Measurements from ENCODE around the gene ZIC5. TPM values are rescaled to one million over a fixed set of nuclear protein-coding genes. Genes with fewer than 3 reads are reported as not detected.
A peak's percentile ranks its signal among the peaks of the same experiment; 100 is the strongest.

The ZIC5 gene
- total RNA-seq, 4 donors from 2014 or later, result not detected

DNA sequence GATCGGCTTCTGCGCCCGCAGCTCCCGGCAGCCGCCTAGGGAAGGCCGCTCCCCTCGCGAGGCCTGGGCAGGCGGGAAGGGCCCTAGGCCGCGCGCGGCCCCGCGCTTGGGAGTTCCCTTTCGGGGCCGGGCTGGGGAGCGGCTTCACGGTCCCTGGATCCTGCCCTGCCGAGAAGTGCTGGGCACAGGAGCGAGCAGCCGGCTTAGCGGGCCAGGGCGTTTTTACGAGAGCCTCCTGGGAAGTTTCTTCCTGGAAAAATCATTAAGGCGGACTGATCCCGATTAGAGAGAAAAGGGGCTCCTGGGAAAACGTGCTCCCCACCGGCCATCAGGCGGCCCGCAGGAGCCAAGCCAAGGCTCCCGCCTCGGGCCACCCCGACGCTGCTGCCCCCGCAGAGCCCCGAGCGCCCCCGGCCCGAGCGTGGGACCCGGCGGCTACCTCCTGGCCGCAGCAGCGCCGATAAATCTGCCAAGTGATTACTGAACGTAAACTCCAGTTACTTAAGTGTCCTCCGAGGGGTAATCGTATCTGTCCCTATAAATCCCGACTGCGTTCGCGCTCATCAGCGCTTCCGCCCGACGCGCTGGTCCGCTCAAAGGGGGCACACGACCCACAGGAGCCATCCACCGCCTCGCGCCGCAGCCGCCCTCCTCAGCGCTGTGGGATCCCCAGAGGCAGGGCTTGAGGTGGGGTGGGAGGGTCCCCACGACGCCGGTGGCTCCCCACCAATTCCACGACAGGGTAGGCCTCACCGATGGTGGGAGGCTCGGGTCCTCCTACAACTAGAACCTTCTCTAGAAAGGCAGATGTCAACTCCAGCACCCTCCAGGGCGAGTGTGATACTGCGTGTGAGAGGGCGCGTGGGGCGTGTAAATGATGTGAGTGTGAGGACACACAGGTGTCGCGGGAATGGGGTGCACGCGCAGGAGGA lies 2.8 kb downstream of the ZIC5 start:
- TF ChIP-seq POLR2AphosphoS5 (IDR thresholded peaks at IDR 0.05) (no peak), POLR2A (IDR thresholded peaks at IDR 0.05) (no peak), EP300 (IDR thresholded peaks at IDR 0.05; ENCODE audit: low read depth) (no peak)
- TF ChIP-seq, protein P1, sequence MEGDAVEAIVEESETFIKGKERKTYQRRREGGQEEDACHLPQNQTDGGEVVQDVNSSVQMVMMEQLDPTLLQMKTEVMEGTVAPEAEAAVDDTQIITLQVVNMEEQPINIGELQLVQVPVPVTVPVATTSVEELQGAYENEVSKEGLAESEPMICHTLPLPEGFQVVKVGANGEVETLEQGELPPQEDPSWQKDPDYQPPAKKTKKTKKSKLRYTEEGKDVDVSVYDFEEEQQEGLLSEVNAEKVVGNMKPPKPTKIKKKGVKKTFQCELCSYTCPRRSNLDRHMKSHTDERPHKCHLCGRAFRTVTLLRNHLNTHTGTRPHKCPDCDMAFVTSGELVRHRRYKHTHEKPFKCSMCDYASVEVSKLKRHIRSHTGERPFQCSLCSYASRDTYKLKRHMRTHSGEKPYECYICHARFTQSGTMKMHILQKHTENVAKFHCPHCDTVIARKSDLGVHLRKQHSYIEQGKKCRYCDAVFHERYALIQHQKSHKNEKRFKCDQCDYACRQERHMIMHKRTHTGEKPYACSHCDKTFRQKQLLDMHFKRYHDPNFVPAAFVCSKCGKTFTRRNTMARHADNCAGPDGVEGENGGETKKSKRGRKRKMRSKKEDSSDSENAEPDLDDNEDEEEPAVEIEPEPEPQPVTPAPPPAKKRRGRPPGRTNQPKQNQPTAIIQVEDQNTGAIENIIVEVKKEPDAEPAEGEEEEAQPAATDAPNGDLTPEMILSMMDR (IDR thresholded peaks at IDR 0.05), result no peak
- Histone ChIP-seq H3K9me3 (no peaks in the 10 kb centered on the region), H3K4me3 (peak overlapping the region in 3 of 4 donors; percentile 6 to 45 (median 22)), H3K4me1 (peaks cover 17 to 38% (median 34%) of the 10 kb centered on the region in 4 donors), H3K27ac (no peak overlapping the region), H3K27me3 (peaks cover 97% of the 10 kb centered on the region), H3K36me3 (no peaks in the 10 kb centered on the region)
- peak; percentile 45 for DNase-seq
- intact Hi-C loops (cut with DNase I; ENCODE audit: low total_unique reads) (no loop called here), in situ Hi-C loops (cut with MboI; ENCODE audit: low pct_ligation_motif_present in 1 of 4, low pct_unique_long_range_greater_than_20kb in 1 of 4, low sequenced_read_pairs in 3 of 4) (no loop called here)
- WGBS, 2 donors (ENCODE audit: low coverage in 1 of 2), result 14% methylated on average over 71 of the region's 81 CpGs; no CpG with 5 or more reads in 1 of the 2 donors

DNA sequence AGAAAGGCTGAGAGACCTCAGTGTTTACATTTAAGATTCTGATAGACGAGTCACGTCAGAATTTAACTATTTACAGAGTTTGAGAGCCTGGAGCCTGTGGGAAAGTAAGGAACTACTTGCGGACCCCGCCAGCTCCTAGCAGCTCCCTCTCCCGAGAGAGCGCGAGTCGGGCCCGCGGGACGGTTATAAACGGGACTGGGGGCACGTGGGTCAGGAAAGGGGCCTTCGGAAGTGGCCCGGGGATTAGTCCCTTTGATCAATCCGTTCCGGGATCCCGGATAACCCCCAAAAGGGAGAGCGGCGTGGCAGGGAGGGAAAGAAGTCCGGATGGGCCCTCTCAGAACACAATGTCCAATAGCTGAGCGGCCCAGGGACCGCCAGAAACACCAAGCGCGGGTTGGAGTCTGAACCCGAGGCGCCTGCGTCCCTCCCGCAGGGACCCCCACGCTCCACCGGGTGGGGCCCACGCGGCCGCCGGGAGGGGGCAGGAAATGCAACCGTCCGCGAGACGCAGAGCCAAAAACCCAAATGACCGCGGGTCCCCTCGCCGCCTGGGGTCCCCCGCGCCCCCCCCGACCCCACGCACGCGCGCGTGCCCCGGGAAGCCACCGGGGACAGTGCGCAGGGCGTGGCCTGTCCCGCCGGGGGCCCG lies 3.6 kb downstream of the ZIC5 start:
- Histone ChIP-seq H3K27ac (no peak overlapping the region), H3K36me3 (no peaks in the 10 kb centered on the region), H3K4me1 (peaks cover 17 to 38% (median 34%) of the 10 kb centered on the region in 4 donors), H3K27me3 (peaks cover 97% of the 10 kb centered on the region), H3K4me3 (peak overlapping the region in 3 of 4 donors; percentile 6 to 45 (median 22)), H3K9me3 (no peaks in the 10 kb centered on the region)
- in situ Hi-C loops (cut with MboI; ENCODE audit: low pct_ligation_motif_present in 1 of 4, low pct_unique_long_range_greater_than_20kb in 1 of 4, low sequenced_read_pairs in 3 of 4) (no loop called here), intact Hi-C loops (cut with DNase I; ENCODE audit: low total_unique reads) (no loop called here)
- 10 to 30% methylated on average over 2 to 52 of the region's 58 CpGs for WGBS, 2 donors (ENCODE audit: low coverage in 1 of 2)
- DNase-seq, result no peak
- TF ChIP-seq POLR2A (IDR thresholded peaks at IDR 0.05) (no peak), EP300 (IDR thresholded peaks at IDR 0.05; ENCODE audit: low read depth) (no peak), POLR2AphosphoS5 (IDR thresholded peaks at IDR 0.05) (no peak)
- TF ChIP-seq, protein P1 (IDR thresholded peaks at IDR 0.05), result no peak

DNA sequence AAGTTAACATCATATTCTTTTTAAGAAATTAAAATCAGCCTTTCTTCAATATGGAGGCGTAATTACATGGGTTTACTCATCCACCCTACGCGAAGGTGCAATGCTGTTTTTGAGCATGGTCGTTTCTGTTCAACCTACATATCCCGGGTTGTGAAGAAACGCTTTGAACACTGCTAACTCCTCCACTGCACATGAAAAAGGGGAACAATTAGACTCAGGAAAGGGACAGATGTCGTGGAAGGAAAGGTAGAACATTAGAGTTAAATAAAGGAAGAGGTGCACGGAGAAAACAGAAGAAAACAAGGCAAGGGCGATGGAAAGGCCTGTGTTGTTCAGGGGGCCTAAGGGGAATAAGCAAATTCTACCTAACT lies 4.1 kb downstream of the ZIC5 start:
- Histone ChIP-seq H3K4me3 (no peak overlapping the region), H3K36me3 (no peaks in the 10 kb centered on the region), H3K4me1 (peaks cover 17 to 38% (median 34%) of the 10 kb centered on the region in 4 donors), H3K9me3 (no peaks in the 10 kb centered on the region), H3K27me3 (peaks cover 97% of the 10 kb centered on the region), H3K27ac (no peak overlapping the region)
- TF ChIP-seq POLR2A (IDR thresholded peaks at IDR 0.05), result no peak
- no peak for TF ChIP-seq EP300 (IDR thresholded peaks at IDR 0.05; ENCODE audit: low read depth)
- no peak for TF ChIP-seq POLR2AphosphoS5 (IDR thresholded peaks at IDR 0.05)
- TF ChIP-seq, protein P1 (IDR thresholded peaks at IDR 0.05), result no peak
- DNase-seq, result no peak
- intact Hi-C loops (cut with DNase I; ENCODE audit: low total_unique reads) (no loop called here), in situ Hi-C loops (cut with MboI; ENCODE audit: low pct_ligation_motif_present in 1 of 4, low pct_unique_long_range_greater_than_20kb in 1 of 4, low sequenced_read_pairs in 3 of 4) (no loop called here)
- 48 to 51% methylated on average over 9 of the region's 9 CpGs for WGBS, 2 donors (ENCODE audit: low coverage in 1 of 2)

DNA sequence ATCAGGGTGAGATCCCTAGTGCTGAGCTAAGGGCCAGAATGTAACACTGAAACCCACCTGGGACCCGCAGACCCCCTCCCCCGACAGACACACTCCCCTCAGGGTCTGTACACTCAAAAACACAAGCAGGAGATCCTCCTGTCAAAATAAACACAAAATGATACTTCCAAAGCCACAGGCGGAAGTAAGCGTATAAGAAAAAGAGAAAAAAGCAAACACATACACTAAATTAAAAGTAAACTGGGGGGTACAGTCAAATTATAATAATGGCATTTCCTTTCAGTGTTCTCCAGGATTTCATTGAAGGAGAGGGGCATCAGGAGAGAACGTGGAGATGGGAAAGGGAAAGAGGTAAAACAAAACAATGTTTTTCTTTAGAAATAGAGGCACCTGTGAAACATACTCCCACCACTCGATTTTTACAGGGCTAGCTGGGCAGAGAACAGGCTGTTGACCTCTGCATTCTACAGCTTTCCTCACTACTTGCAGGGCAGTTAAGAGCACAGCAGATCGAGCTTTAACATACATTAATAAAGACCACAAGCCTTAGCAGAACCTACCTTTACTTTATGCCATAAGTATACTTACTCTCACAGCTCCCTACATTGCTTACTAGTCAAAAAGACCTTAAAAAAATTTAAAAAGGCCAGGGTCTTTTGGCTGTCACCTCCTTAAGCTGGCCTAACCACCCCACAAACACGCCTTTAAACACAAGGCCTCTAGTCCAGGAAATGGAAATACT lies 5.3 kb downstream of the ZIC5 start:
- H3K4me3 ChIP-seq, result no peak overlapping the region
- in situ Hi-C loops (cut with MboI; ENCODE audit: low pct_ligation_motif_present in 1 of 4, low pct_unique_long_range_greater_than_20kb in 1 of 4, low sequenced_read_pairs in 3 of 4) (no loop called here), intact Hi-C loops (cut with DNase I; ENCODE audit: low total_unique reads) (no loop called here)
- TF ChIP-seq POLR2A (IDR thresholded peaks at IDR 0.05) (no peak), POLR2AphosphoS5 (IDR thresholded peaks at IDR 0.05) (no peak), EP300 (IDR thresholded peaks at IDR 0.05; ENCODE audit: low read depth) (no peak)
- TF ChIP-seq, protein P1 (IDR thresholded peaks at IDR 0.05), result no peak
- peaks cover 97% of the 10 kb centered on the region for H3K27me3 ChIP-seq
- no peaks in the 10 kb centered on the region for H3K36me3 ChIP-seq
- DNase-seq, result no peak
- H3K4me1 ChIP-seq, result peaks cover 17 to 30% (median 29%) of the 10 kb centered on the region in 4 donors
- H3K27ac ChIP-seq, result no peak overlapping the region
- H3K9me3 ChIP-seq, result no peaks in the 10 kb centered on the region
- WGBS, 2 donors (ENCODE audit: low coverage in 1 of 2), result 52 to 66% methylated on average over 8 of the region's 8 CpGs

All from transverse colon (tissue), 4 donors.